Body of pancreas (tissue), 4 donors: Measurements from ENCODE around the gene NCAM2.

Experiments used
- CTCF ChIP-seq, 7 experiments: fragments of 450-650 bp in 4 of 7; fragments of 200-600 bp in 3 of 7; sonication (generic) in 3 of 7; IDR thresholded peaks; one replicate each; pipeline ENCODE4 v1.5.1; 2016 to 2019; ENCODE audit warnings: antibody characterized with exemption in 7 of 7
- POLR2A ChIP-seq, 3 donors: fragments of 450-650 bp; IDR thresholded peaks; one replicate each; pipeline ENCODE4 v1.6.1; 2016; ENCODE audit warnings: antibody characterized with exemption in 3 of 3, mild to moderate bottlenecking in 2 of 3

DNA sequence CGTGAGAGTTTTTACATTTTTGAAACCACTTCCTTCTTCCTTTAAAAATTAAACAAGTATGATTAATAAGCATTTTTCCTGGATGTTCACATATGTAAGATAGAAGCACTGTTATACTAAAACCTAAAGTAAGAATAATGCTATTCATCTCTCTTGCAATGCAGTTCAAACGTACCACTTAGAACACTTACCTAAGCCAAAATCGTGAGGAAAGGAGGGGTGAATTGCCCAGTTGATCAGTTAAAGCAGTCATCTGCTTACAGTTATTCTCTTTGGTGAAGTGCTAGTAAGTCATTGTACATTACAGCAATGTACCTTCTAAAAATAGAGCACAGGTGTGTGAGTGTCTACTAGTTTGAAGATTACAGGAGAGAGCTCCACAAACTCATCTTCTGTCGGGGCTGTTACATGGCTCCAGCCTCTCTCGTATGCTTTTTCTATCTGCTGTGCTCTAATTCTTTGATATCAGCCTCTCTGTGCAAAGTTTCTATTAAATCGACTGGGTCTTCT, 3.4 kb downstream of the NCAM2 start:
- no peak for TF ChIP-seq CTCF (IDR thresholded peaks at IDR 0.05)
- no peak for TF ChIP-seq POLR2A (IDR thresholded peaks at IDR 0.05)
